Karpas-422 (cell line): ENCODE results near the gene DLGAP4. TPM values are rescaled to one million over a fixed set of nuclear protein-coding genes. Genes with fewer than 3 reads are reported as not detected.

Experiments
- DNase-seq: peaks from one replicate; pipeline ENCODE4 v3.0.0-alpha.2; 2015
- H2AFZ ChIP-seq: fragments of 200-600 bp; sonication (generic); 2 replicates; pipeline ENCODE4 v1.6.1; 2014; ENCODE audit warnings: antibody characterized with exemption, low read length, mixed read lengths
- H3K27ac ChIP-seq: fragments of 200-600 bp; sonication (generic); 2 replicates; pipeline ENCODE4 v1.5.1; 2014; ENCODE audit warnings: mild to moderate bottlenecking, low read length, moderate library complexity
- H3K27me3 ChIP-seq: fragments of 200-600 bp; sonication (generic); 2 replicates; pipeline ENCODE4 v1.6.1; 2014; ENCODE audit warnings: low read length, mixed read lengths
- H3K36me3 ChIP-seq: fragments of 200-600 bp; sonication (generic); 2 replicates; pipeline ENCODE4 v1.6.1; 2014; ENCODE audit warnings: low read length, mixed read lengths; ENCODE audit not compliant: insufficient read depth
- H3K4me1 ChIP-seq: fragments of 200-600 bp; sonication (generic); 2 replicates; pipeline ENCODE4 v1.6.1; 2014; ENCODE audit warnings: mild to moderate bottlenecking, low read length, mixed read lengths
- H3K4me2 ChIP-seq: fragments of 200-600 bp; sonication (generic); 2 replicates; pipeline ENCODE4 v1.6.1; 2014; ENCODE audit warnings: low read length, low read depth, mild to moderate bottlenecking; ENCODE audit not compliant: poor library complexity, severe bottlenecking
- H3K4me3 ChIP-seq: fragments of 200-600 bp; sonication (generic); 2 replicates; pipeline ENCODE4 v1.5.1; 2014; ENCODE audit warnings: mild to moderate bottlenecking, antibody characterized with exemption, low read length, mixed read lengths
- H3K79me2 ChIP-seq: fragments of 200-600 bp; sonication (generic); 2 replicates; pipeline ENCODE4 v1.6.1; 2014; ENCODE audit warnings: mild to moderate bottlenecking, low read length, mixed read lengths
- H3K9ac ChIP-seq: fragments of 200-600 bp; sonication (generic); 2 replicates; pipeline ENCODE4 v1.6.0; 2014; ENCODE audit warnings: low read length
- H3K9me2 ChIP-seq: fragments of 200-600 bp; sonication (generic), shearing (Covaris generic); replicated peaks from 2 replicates; pipeline ENCODE4 v1.6.0; 2014; ENCODE audit warnings: mild to moderate bottlenecking, low read length, moderate library complexity; ENCODE audit not compliant: insufficient read depth
- H3K9me3 ChIP-seq: fragments of 300-700, 200-600 bp; sonication (generic); 2 replicates; pipeline ENCODE4 v1.6.1; 2014; ENCODE audit warnings: low read length, mixed read lengths
- H4K20me1 ChIP-seq: fragments of 200-600 bp; sonication (generic); 2 replicates; pipeline ENCODE4 v1.6.1; 2014; ENCODE audit warnings: mild to moderate bottlenecking, antibody characterized with exemption, low read length, low read depth; ENCODE audit not compliant: insufficient read depth
- total RNA-seq: library from RNA; depleted of rRNA; stranded (reverse); fragments of >200 nt; shearing (Covaris generic); gene quantifications from 2 replicates; pipeline ENCODE4 v1.2.3, GENCODE V29; 2014; ENCODE audit warnings: low replicate concordance

DLGAP4 gene
- total RNA-seq, 1 experiment from 2014 or later = 7.5 TPM

GRCh38 chr20:36402708-36403107 lies 96.6 kb downstream of the DLGAP4 start:
- Histone ChIP-seq H3K4me2 (no peak overlapping the region), H3K9me2 (no peaks in the 10 kb centered on the region), H4K20me1 (no peaks in the 10 kb centered on the region), H3K4me1 (no peaks in the 10 kb centered on the region), H2AFZ (no peak overlapping the region), H3K36me3 (no peaks in the 10 kb centered on the region), H3K4me3 (no peak overlapping the region), H3K27me3 (no peaks in the 10 kb centered on the region), H3K9me3 (no peaks in the 10 kb centered on the region), H3K79me2 (no peaks in the 10 kb centered on the region), H3K9ac (no peak overlapping the region), H3K27ac (no peak overlapping the region)
- DNase-seq = no peak

- H4K20me1 ChIP-seq = no peaks in the 10 kb centered on the region
- no peak overlapping the region for H3K9ac ChIP-seq
- no peaks in the 10 kb centered on the region for H3K79me2 ChIP-seq
- no peaks in the 10 kb centered on the region for H3K36me3 ChIP-seq
- no peak for DNase-seq
- no peak overlapping the region for H2AFZ ChIP-seq
- H3K27ac ChIP-seq = no peak overlapping the region
- no peaks in the 10 kb centered on the region for H3K4me1 ChIP-seq
- H3K4me3 ChIP-seq = no peak overlapping the region
- no peaks in the 10 kb centered on the region for H3K9me3 ChIP-seq
- H3K4me2 ChIP-seq = no peak overlapping the region
- H3K27me3 ChIP-seq = no peaks in the 10 kb centered on the region
- no peaks in the 10 kb centered on the region for H3K9me2 ChIP-seq
Observed at GRCh38 chr20:36404435-36404978, 98.4 kb downstream of the DLGAP4 start.

GRCh38 chr20:36405255-36405654 lies 99.1 kb downstream of the DLGAP4 start:
- Histone ChIP-seq H3K4me1 (no peaks in the 10 kb centered on the region), H3K4me2 (no peak overlapping the region)

GRCh38 chr20:36407199-36407733 lies 101.1 kb downstream of the DLGAP4 start:
- no peaks in the 10 kb centered on the region for H3K9me2 ChIP-seq
- DNase-seq = no peak
- H3K36me3 ChIP-seq = no peaks in the 10 kb centered on the region
- no peak overlapping the region for H3K4me2 ChIP-seq
- no peak overlapping the region for H3K4me3 ChIP-seq
- H2AFZ ChIP-seq = no peak overlapping the region
- no peaks in the 10 kb centered on the region for H3K27me3 ChIP-seq
- H3K9ac ChIP-seq = no peak overlapping the region
- no peaks in the 10 kb centered on the region for H3K9me3 ChIP-seq
- H3K79me2 ChIP-seq = no peaks in the 10 kb centered on the region
- no peak overlapping the region for H3K27ac ChIP-seq
- H3K4me1 ChIP-seq = no peaks in the 10 kb centered on the region
- H4K20me1 ChIP-seq = no peaks in the 10 kb centered on the region

More at GRCh38 chr20:36405255-36405654, 99.1 kb downstream of the DLGAP4 start:
- no peak for DNase-seq
- no peaks in the 10 kb centered on the region for H3K36me3 ChIP-seq
- no peak overlapping the region for H3K9ac ChIP-seq
- H2AFZ ChIP-seq = no peak overlapping the region
- no peak overlapping the region for H3K27ac ChIP-seq
- no peaks in the 10 kb centered on the region for H3K9me2 ChIP-seq
- H3K9me3 ChIP-seq = no peaks in the 10 kb centered on the region
- no peaks in the 10 kb centered on the region for H3K27me3 ChIP-seq
- no peaks in the 10 kb centered on the region for H3K79me2 ChIP-seq
- H4K20me1 ChIP-seq = no peaks in the 10 kb centered on the region
- no peak overlapping the region for H3K4me3 ChIP-seq

- Histone ChIP-seq H3K4me3 (no peak overlapping the region), H4K20me1 (no peaks in the 10 kb centered on the region), H2AFZ (no peak overlapping the region), H3K79me2 (no peaks in the 10 kb centered on the region), H3K9ac (no peak overlapping the region), H3K36me3 (no peaks in the 10 kb centered on the region), H3K4me2 (no peak overlapping the region), H3K27me3 (no peaks in the 10 kb centered on the region), H3K9me2 (no peaks in the 10 kb centered on the region), H3K9me3 (no peaks in the 10 kb centered on the region), H3K27ac (no peak overlapping the region), H3K4me1 (no peaks in the 10 kb centered on the region)
- no peak for DNase-seq
Observed at GRCh38 chr20:36408219-36408618, 102.1 kb downstream of the DLGAP4 start.

- H3K4me3 ChIP-seq = no peak overlapping the region
- no peak overlapping the region for H3K4me2 ChIP-seq
- H3K9me2 ChIP-seq = no peaks in the 10 kb centered on the region
- H3K4me1 ChIP-seq = no peaks in the 10 kb centered on the region
- no peaks in the 10 kb centered on the region for H3K79me2 ChIP-seq
- no peaks in the 10 kb centered on the region for H3K36me3 ChIP-seq
- H4K20me1 ChIP-seq = no peaks in the 10 kb centered on the region
- no peak overlapping the region for H2AFZ ChIP-seq
- no peak for DNase-seq
- H3K9me3 ChIP-seq = no peaks in the 10 kb centered on the region
- no peak overlapping the region for H3K27ac ChIP-seq
- no peak overlapping the region for H3K9ac ChIP-seq
- H3K27me3 ChIP-seq = no peaks in the 10 kb centered on the region
Observed at GRCh38 chr20:36411861-36412454, 105.8 kb downstream of the DLGAP4 start.

- no peak overlapping the region for H2AFZ ChIP-seq
- H3K27ac ChIP-seq = no peak overlapping the region
- H3K9me2 ChIP-seq = no peaks in the 10 kb centered on the region
Observed at GRCh38 chr20:36415475-36416002, 109.4 kb downstream of the DLGAP4 start.

GRCh38 chr20:36418711-36419110 lies 112.6 kb downstream of the DLGAP4 start:
- Histone ChIP-seq H3K4me3 (no peak overlapping the region), H3K4me2 (no peak overlapping the region), H4K20me1 (no peaks in the 10 kb centered on the region), H3K27me3 (no peaks in the 10 kb centered on the region), H3K9me3 (no peaks in the 10 kb centered on the region), H3K79me2 (no peaks in the 10 kb centered on the region), H3K9me2 (no peaks in the 10 kb centered on the region), H3K27ac (no peak overlapping the region), H3K36me3 (no peaks in the 10 kb centered on the region), H2AFZ (no peak overlapping the region), H3K9ac (no peak overlapping the region), H3K4me1 (no peaks in the 10 kb centered on the region)
- DNase-seq = no peak

More at GRCh38 chr20:36415475-36416002, 109.4 kb downstream of the DLGAP4 start:
- Histone ChIP-seq H3K36me3 (no peaks in the 10 kb centered on the region), H3K4me2 (no peak overlapping the region), H3K27me3 (no peaks in the 10 kb centered on the region), H3K9me3 (no peaks in the 10 kb centered on the region), H3K4me3 (no peak overlapping the region), H3K79me2 (no peaks in the 10 kb centered on the region), H3K4me1 (no peaks in the 10 kb centered on the region), H4K20me1 (no peaks in the 10 kb centered on the region), H3K9ac (no peak overlapping the region)
- no peak for DNase-seq
